Measurements from ENCODE around the gene SYT2. TPM values are rescaled to one million over a fixed set of nuclear protein-coding genes. Genes with fewer than 3 reads are reported as not detected.

Gene SYT2
- total and polyA plus RNA-seq, 10 donors: under 0.01 to 0.14 (median 0.03) TPM; not detected in 3

GRCh38 chr1:202742496-202742895 is 32.2 kb upstream of the SYT2 start:
- Histone ChIP-seq H3K4me3 (no peak overlapping the region), H3K27me3 (replicated peaks in 1 of 7) (no peaks in the 10 kb centered on the region), H3K4me1 (no peaks in the 10 kb centered on the region), H3K27ac (no peak overlapping the region), H3K36me3 (peaks cover 4 to 98% (median 61%) of the 10 kb centered on the region in 6 donors), H3K9me3 (peaks cover 0 to 6% (median 0%) of the 10 kb centered on the region in 8 donors)
- WGBS, 5 donors: 64 to 95% (median 87%) methylated on average over 6 of the region's 6 CpGs
- intact Hi-C loops (cut with DNase I; ENCODE audit: low total_unique reads): no loop called here
- TF ChIP-seq POLR2AphosphoS5 (IDR thresholded peaks at IDR 0.05) (no peak), CTCF (IDR thresholded peaks at IDR 0.05 in 8 of 11, conservative IDR thresholded peaks at IDR 0.05 in 3 of 11) (no peak), POLR2A (IDR thresholded peaks at IDR 0.05) (no peak)
- DNase-seq: no peak

GRCh38 chr1:202733251-202733650 is 23.0 kb upstream of the SYT2 start:
- Histone ChIP-seq H3K4me1 (no peaks in the 10 kb centered on the region), H3K4me3 (no peak overlapping the region), H3K27me3 (replicated peaks in 1 of 7) (no peaks in the 10 kb centered on the region), H3K9me3 (no peaks in the 10 kb centered on the region), H3K36me3 (peaks cover 3 to 100% (median 78%) of the 10 kb centered on the region in 6 donors), H3K27ac (no peak overlapping the region)
- 95 to 97% (median 96%) methylated on average over 10 of the region's 10 CpGs for WGBS, 5 donors
- TF ChIP-seq CTCF (IDR thresholded peaks at IDR 0.05 in 8 of 11, conservative IDR thresholded peaks at IDR 0.05 in 3 of 11): no peak
- TF ChIP-seq POLR2AphosphoS5 (IDR thresholded peaks at IDR 0.05): no peak
- no peak for TF ChIP-seq POLR2A (IDR thresholded peaks at IDR 0.05)
- DNase-seq: no peak
- intact Hi-C loops (cut with DNase I; ENCODE audit: low total_unique reads): no loop called here

- TF ChIP-seq POLR2AphosphoS5 (IDR thresholded peaks at IDR 0.05): no peak
- no peak for TF ChIP-seq CTCF (IDR thresholded peaks at IDR 0.05 in 8 of 11, conservative IDR thresholded peaks at IDR 0.05 in 3 of 11)
- TF ChIP-seq POLR2A (IDR thresholded peaks at IDR 0.05): no peak
- H3K27ac ChIP-seq: no peak overlapping the region
- H3K27me3 ChIP-seq (replicated peaks in 1 of 7): no peaks in the 10 kb centered on the region
- no peaks in the 10 kb centered on the region for H3K9me3 ChIP-seq
- no peaks in the 10 kb centered on the region for H3K4me1 ChIP-seq
- no peak for DNase-seq
- intact Hi-C loops (cut with DNase I; ENCODE audit: low total_unique reads): no loop called here
- peaks cover 0 to 93% (median 69%) of the 10 kb centered on the region in 6 donors for H3K36me3 ChIP-seq
- H3K4me3 ChIP-seq: no peak overlapping the region
- 63 to 88% (median 84%) methylated on average over 4 of the region's 4 CpGs for WGBS, 5 donors
These were observed 18.7 kb upstream of the SYT2 start for GRCh38 chr1:202728951-202729350.

- no peak overlapping the region for H3K27ac ChIP-seq
- H3K27me3 ChIP-seq (replicated peaks in 1 of 7): peaks cover 0 to under 1% (median 0%) of the 10 kb centered on the region in 7 donors
- TF ChIP-seq CTCF (IDR thresholded peaks at IDR 0.05 in 8 of 11, conservative IDR thresholded peaks at IDR 0.05 in 3 of 11) (no peak), POLR2A (IDR thresholded peaks at IDR 0.05) (no peak), POLR2AphosphoS5 (IDR thresholded peaks at IDR 0.05) (no peak)
- no peaks in the 10 kb centered on the region for H3K9me3 ChIP-seq
- H3K4me3 ChIP-seq: no peak overlapping the region
- WGBS, 5 donors: 91 to 98% (median 97%) methylated on average over 3 of the region's 3 CpGs
- DNase-seq: no peak
- peaks cover 0 to 59% (median 36%) of the 10 kb centered on the region in 6 donors for H3K36me3 ChIP-seq
- H3K4me1 ChIP-seq: no peaks in the 10 kb centered on the region
- intact Hi-C loops (cut with DNase I; ENCODE audit: low total_unique reads): no loop called here
These were observed 15.3 kb upstream of the SYT2 start for GRCh38 chr1:202725526-202725925.

All from spleen (tissue), 11 donors.